Breast epithelium (tissue), 4 donors: Measurements from ENCODE around the gene UBE3B. TPM values are rescaled to one million over a fixed set of nuclear protein-coding genes. Genes with fewer than 3 reads are reported as not detected.

ENCODE experiments used
- DNase-seq, 2 donors: peaks; one replicate each; pipeline ENCODE4 v3.0.0-alpha.2; 2019; ENCODE audit warnings: low spot score in 2 of 2
- H3K27ac ChIP-seq, 2 donors: fragments of 200-600 bp; sonication (generic) in 1 of 2; one replicate each; pipeline ENCODE4 v1.5.1; 2016 to 2019; ENCODE audit warnings: mild to moderate bottlenecking in 1 of 2
- H3K27me3 ChIP-seq, 2 donors: fragments of 200-600 bp; sonication (generic) in 1 of 2; one replicate each; pipeline versions ENCODE4 v1.5.1 to v1.6.0; 2017 to 2019; ENCODE audit warnings: control low read depth in 1 of 2, mild to moderate bottlenecking in 1 of 2
- H3K36me3 ChIP-seq: fragments of 200-600 bp; one replicate; pipeline ENCODE4 v1.5.1; 2019
- H3K4me1 ChIP-seq, 2 donors: fragments of 200-600 bp; sonication (generic); one replicate each; pipeline ENCODE4 v1.5.1; 2016 to 2019; ENCODE audit warnings: control low read depth in 1 of 2
- H3K4me3 ChIP-seq, 3 donors: fragments of 200-600 bp; sonication (generic); 1 replicate in 2 of 3; 2 replicates in 1 of 3; pipeline ENCODE4 v1.5.1; 2016 to 2019; ENCODE audit warnings: mild to moderate bottlenecking in 3 of 3, moderate library complexity in 2 of 3
- H3K9me3 ChIP-seq, 2 donors: fragments of 200-600 bp; sonication (generic) in 1 of 2; one replicate each; pipeline ENCODE4 v1.5.1; 2016 to 2019; ENCODE audit warnings: control low read depth in 1 of 2
- CTCF ChIP-seq, 3 donors: fragments of 450-650 bp; IDR thresholded peaks; one replicate each; pipeline ENCODE4 v1.5.1; 2016 to 2017; ENCODE audit warnings: antibody characterized with exemption in 3 of 3, mild to moderate bottlenecking in 3 of 3, moderate library complexity in 3 of 3
- POLR2A ChIP-seq: fragments of 450-650 bp; IDR thresholded peaks from one replicate; pipeline ENCODE4 v1.6.1; 2016; ENCODE audit warnings: antibody characterized with exemption, mild to moderate bottlenecking, moderate library complexity
- POLR2AphosphoS5 ChIP-seq, 3 donors: sonication (generic); formaldehyde crosslinking; IDR thresholded peaks; one replicate each; pipeline ENCODE4 v1.6.1; 2017; ENCODE audit warnings: antibody characterized with exemption in 3 of 3
- intact Hi-C: fragments of 100-400 bp; cut with DNase I; formaldehyde crosslinking; loops from one replicate; pipeline ENCODE4 v1.15.1; 2023; ENCODE audit warnings: low total_unique reads
- total RNA-seq, 3 donors: library from RNA; depleted of rRNA; stranded (reverse); fragments of >200 nt; gene quantifications; one replicate each; pipeline ENCODE4 v1.1.0, GENCODE V29; 2016

UBE3B gene
- total RNA-seq, 3 donors from 2014 or later, result 34.7 to 54.7 (median 47.7) TPM

GRCh38 chr12:109567296-109567695 is 89.9 kb downstream of the UBE3B start:
- peaks cover 0 to 6% of the 10 kb centered on the region in 2 donors for H3K4me1 ChIP-seq
- no peaks in the 10 kb centered on the region for H3K36me3 ChIP-seq
- H3K9me3 ChIP-seq, result no peaks in the 10 kb centered on the region
- H3K4me3 ChIP-seq, result no peak overlapping the region
- no peaks in the 10 kb centered on the region for H3K27me3 ChIP-seq
- TF ChIP-seq CTCF (IDR thresholded peaks at IDR 0.05) (no peak), POLR2AphosphoS5 (IDR thresholded peaks at IDR 0.05) (no peak), POLR2A (no peak)
- H3K27ac ChIP-seq, result no peak overlapping the region
- DNase-seq, result peak in 1 of 2 donors; percentile 63
- intact Hi-C loops, result no loop called here

GRCh38 chr12:109567967-109568366 is 90.5 kb downstream of the UBE3B start:
- H3K27ac ChIP-seq, result no peak overlapping the region
- H3K4me1 ChIP-seq, result peaks cover 0 to 6% of the 10 kb centered on the region in 2 donors
- no peak for TF ChIP-seq POLR2A
- no peak for TF ChIP-seq POLR2AphosphoS5 (IDR thresholded peaks at IDR 0.05)
- no peak for TF ChIP-seq CTCF (IDR thresholded peaks at IDR 0.05)
- no peak overlapping the region for H3K4me3 ChIP-seq
- no peaks in the 10 kb centered on the region for H3K27me3 ChIP-seq
- intact Hi-C loops, result no loop called here
- no peaks in the 10 kb centered on the region for H3K9me3 ChIP-seq
- DNase-seq, result no peak
- no peaks in the 10 kb centered on the region for H3K36me3 ChIP-seq

- Histone ChIP-seq H3K4me3 (no peak overlapping the region), H3K27me3 (no peaks in the 10 kb centered on the region), H3K9me3 (no peaks in the 10 kb centered on the region), H3K4me1 (peaks cover 0 to 6% of the 10 kb centered on the region in 2 donors), H3K36me3 (no peaks in the 10 kb centered on the region), H3K27ac (no peak overlapping the region)
- TF ChIP-seq POLR2AphosphoS5 (IDR thresholded peaks at IDR 0.05), result no peak
- TF ChIP-seq POLR2A, result no peak
- TF ChIP-seq CTCF (IDR thresholded peaks at IDR 0.05), result no peak
- DNase-seq, result no peak
- intact Hi-C loops, result no loop called here
Measured at GRCh38 chr12:109568486-109568885, 91.1 kb downstream of the UBE3B start.

- intact Hi-C loops, result no loop called here
- H3K9me3 ChIP-seq, result no peaks in the 10 kb centered on the region
- no peak for TF ChIP-seq POLR2A
- no peak for TF ChIP-seq POLR2AphosphoS5 (IDR thresholded peaks at IDR 0.05)
- TF ChIP-seq CTCF (IDR thresholded peaks at IDR 0.05), result no peak
- H3K4me3 ChIP-seq, result no peak overlapping the region
- no peak for DNase-seq
- no peak overlapping the region for H3K27ac ChIP-seq
- no peaks in the 10 kb centered on the region for H3K27me3 ChIP-seq
- no peaks in the 10 kb centered on the region for H3K36me3 ChIP-seq
- peaks cover 0 to 16% of the 10 kb centered on the region in 2 donors for H3K4me1 ChIP-seq
Measured at GRCh38 chr12:109571773-109572505, 94.5 kb downstream of the UBE3B start.

- no peaks in the 10 kb centered on the region for H3K27me3 ChIP-seq
- H3K4me1 ChIP-seq, result peaks cover 0 to 16% of the 10 kb centered on the region in 2 donors
- H3K4me3 ChIP-seq, result peak overlapping the region in 2 of 3 donors; percentile 73 to 76
- peak overlapping the region in 1 of 2 donors; percentile 93 for H3K27ac ChIP-seq
- no peaks in the 10 kb centered on the region for H3K36me3 ChIP-seq
- DNase-seq, result no peak
- TF ChIP-seq POLR2A (no peak), CTCF (IDR thresholded peaks at IDR 0.05) (no peak), POLR2AphosphoS5 (IDR thresholded peaks at IDR 0.05) (no peak)
- intact Hi-C loops, result no loop called here
- no peaks in the 10 kb centered on the region for H3K9me3 ChIP-seq
Measured at GRCh38 chr12:109572506-109572845, 95.0 kb downstream of the UBE3B start.
